Endothelial cell of umbilical vein (primary cell): ENCODE measurements around the gene SNAPC2. TPM values are rescaled to one million over a fixed set of nuclear protein-coding genes. Genes with fewer than 3 reads are reported as not detected.
"Not testable (repeated sequence)": the region's sequence is repeated elsewhere in the genome, so short reads cannot be mapped to it uniquely, and the experiment has no call there.

Experiments used
- BruUV-seq: library from RNA; stranded (reverse); fragments of 400-500 nt; replicated peaks from 2 replicates; lab custom pipeline; 2021; lab: Mats Ljungman, UMichigan
- CTCF ChIA-PET: fragments of 300-600, 350-600 bp; sonication (Branson Sonifier 250); formaldehyde crosslinking; loops from one replicate; lab custom pipeline; 2021; ENCODE audit warnings: antibody characterized with exemption, inconsistent platforms; lab: Charles Lee
- POLR2A ChIA-PET: fragments of 300-600, 350-600 bp; sonication (Branson Sonifier 250); formaldehyde crosslinking; loops from one replicate; lab custom pipeline; 2021; ENCODE audit warnings: antibody characterized with exemption, inconsistent platforms; lab: Charles Lee
- DNase-seq: peaks from one replicate; pipeline ENCODE4 v3.0.0-alpha.2; 2011; ENCODE audit warnings: low read depth, low spot score
- FAIRE-seq: peaks from 2 replicates; lab custom pipeline; 2011; peaks lifted over from hg19 to GRCh38; lab: Jason Lieb, UNC
- H2AFZ ChIP-seq: 2 replicates; pipeline ENCODE4 v1.6.0; 2012; ENCODE audit warnings: low read depth, low read length, control low read depth, inconsistent platforms
- H3K27ac ChIP-seq: 2 replicates; pipeline ENCODE4 v1.5.1; 2011; ENCODE audit warnings: low read depth, mild to moderate bottlenecking, control low read depth, low read length, moderate library complexity; ENCODE audit not compliant: insufficient read depth
- H3K27me3 ChIP-seq, 2 experiments: 2 replicates each; pipeline versions ENCODE4 v1.6.0 to v1.6.1; 2011; ENCODE audit warnings: low read length in 2 of 2, mixed read lengths in 1 of 2; ENCODE audit not compliant: control insufficient read depth in 2 of 2, insufficient read depth in 2 of 2
- H3K36me3 ChIP-seq, 2 experiments: 2 replicates in 1 of 2; 3 replicates in 1 of 2; pipeline ENCODE4 v1.5.1; 2011; ENCODE audit warnings: low read length in 2 of 2, mild to moderate bottlenecking in 1 of 2, moderate library complexity in 1 of 2; ENCODE audit not compliant: control insufficient read depth in 2 of 2, insufficient read depth in 2 of 2; ENCODE audit errors: extremely low read depth in 1 of 2
- H3K4me1 ChIP-seq: 3 replicates; pipeline ENCODE4 v1.5.1; 2011; ENCODE audit warnings: mild to moderate bottlenecking, low read length; ENCODE audit not compliant: control insufficient read depth, insufficient read depth; ENCODE audit errors: extremely low read depth
- H3K4me2 ChIP-seq: 2 replicates; pipeline ENCODE4 v1.6.1; 2011; ENCODE audit warnings: low read length, control low read depth, mixed read lengths; ENCODE audit not compliant: insufficient read depth
- H3K4me3 ChIP-seq, 3 experiments: fragments of 200-600 bp in 1 of 3; sonication (generic), shearing (Covaris generic) in 1 of 3; replicated peaks in 1 of 3; 2 replicates each; pipeline ENCODE4 v1.5.1; 2011 to 2016; ENCODE audit warnings: control low read depth in 3 of 3, low read length in 3 of 3, mild to moderate bottlenecking in 2 of 3, inconsistent platforms in 1 of 3, low read depth in 1 of 3, moderate library complexity in 1 of 3; ENCODE audit not compliant: insufficient read depth in 1 of 3
- H3K79me2 ChIP-seq: 2 replicates; pipeline ENCODE4 v1.6.0; 2012; ENCODE audit warnings: low read length, inconsistent platforms; ENCODE audit not compliant: control insufficient read depth, insufficient read depth
- H3K9ac ChIP-seq: replicated peaks from 2 replicates; pipeline ENCODE3; 2011; ENCODE audit warnings: low read length, control low read depth; ENCODE audit not compliant: insufficient read depth; ENCODE audit errors: extremely low read depth
- H3K9me1 ChIP-seq: replicated peaks from 3 replicates; pipeline ENCODE4 v1.6.0; 2011; ENCODE audit warnings: mild to moderate bottlenecking, low read length; ENCODE audit not compliant: control insufficient read depth, insufficient read depth; ENCODE audit errors: extremely low read depth
- H3K9me3 ChIP-seq: replicated peaks from 2 replicates; pipeline ENCODE4 v1.5.1; 2012; ENCODE audit warnings: low read length, inconsistent platforms; ENCODE audit not compliant: control insufficient read depth, insufficient read depth
- H4K20me1 ChIP-seq: replicated peaks from 2 replicates; pipeline ENCODE3; 2011; ENCODE audit warnings: mild to moderate bottlenecking, low read length; ENCODE audit not compliant: control insufficient read depth, insufficient read depth; ENCODE audit errors: extremely low read depth
- CTCF ChIP-seq, 2 donors: IDR thresholded peaks; 1 replicate in 1 of 2; 2 replicates in 1 of 2; pipeline ENCODE4 v1.5.1; 2011; ENCODE audit warnings: low read length in 2 of 2, mild to moderate bottlenecking in 2 of 2, moderate library complexity in 2 of 2, control low read depth in 1 of 2, inconsistent platforms in 1 of 2, low read depth in 1 of 2; ENCODE audit not compliant: insufficient read depth in 1 of 2; ENCODE audit errors: extremely low read depth in 1 of 2
- EZH2 ChIP-seq: IDR thresholded peaks from 2 replicates; pipeline ENCODE4 v1.6.1; 2012; ENCODE audit warnings: borderline replicate concordance, low read depth, mild to moderate bottlenecking, moderate library complexity, low read length, inconsistent platforms; ENCODE audit not compliant: severe bottlenecking
- MYC ChIP-seq: IDR thresholded peaks from one replicate; pipeline ENCODE4 v1.6.1; 2011; ENCODE audit warnings: mild to moderate bottlenecking, low read depth, low read length
- dilution Hi-C: fragments of 300-500 bp; cut with MboI; formaldehyde crosslinking; loops from one replicate; pipeline ENCODE4 v1.15.0; 2019; ENCODE audit warnings: low sequenced_read_pairs; ENCODE audit not compliant: extremely low pct_ligation_motif_present
- intact Hi-C: fragments of 100-400 bp; cut with micrococcal nuclease; formaldehyde crosslinking; loops from one replicate; pipeline ENCODE4 v1.10.0; 2022
- polyA plus RNA-seq, 4 experiments: library from polyadenylated mRNA; depleted of rRNA in 3 of 4; stranded (reverse) in 3 of 4; unstranded in 1 of 4; fragments of >200 nt; gene quantifications; 2 replicates each; pipeline versions ENCODE4 v1.2.1 to v1.2.3, GENCODE V29; 2011 to 2012; ENCODE audit warnings: missing spikeins in 1 of 4
- total RNA-seq: library from RNA; stranded (reverse); gene quantifications from 2 replicates; pipeline ENCODE4 v1.2.3, GENCODE V29; 2021

The SNAPC2 gene
- total and polyA plus RNA-seq, 2 donors (not counting 3 experiments of a cell fraction or from before 2014, with no cell fraction given) = 23.7 to 25.8 TPM

- no peaks in the 10 kb centered on the region for H4K20me1 ChIP-seq
- H3K4me1 ChIP-seq = peaks cover 22% of the 10 kb centered on the region
- H3K4me3 ChIP-seq = peak overlapping the region in 1 of 3 experiments; percentile 21
- H3K27me3 ChIP-seq = peaks cover 18 to 31% of the 10 kb centered on the region in 2 experiments
- peak overlapping the region; percentile 54 for H3K4me2 ChIP-seq
- no peak for FAIRE-seq
- BruUV-seq = no TSS peak
- no peaks in the 10 kb centered on the region for H3K9me1 ChIP-seq
- H3K9ac ChIP-seq = peak overlapping the region; percentile 9
- peaks cover 0 to 3% of the 10 kb centered on the region in 2 experiments for H3K36me3 ChIP-seq
- TF ChIP-seq EZH2 (peak; percentile 65), MYC (no peak), CTCF (IDR thresholded peaks at IDR 0.05; ENCODE audit: extremely low read depth in 1 of 2, insufficient read depth in 1 of 2, low read depth in 1 of 2, low read length in 2 of 2) (peak; percentile 62 to 82)
- POLR2A ChIA-PET = interaction anchor here (1.4 kb wide), 1 partner anchor 14 kb away, joined by 4 read pairs; the partner anchor contains the start of gene MAP2K7
- CTCF ChIA-PET = interaction anchor here (0.7 to 2.4 kb wide), 17 partner anchors 11 to 349 kb away, joined by 3 to 16 read pairs (median 4); partner anchors contain the start of genes LRRC8E, MAP2K7 and TIMM44
- peak overlapping the region; percentile 72 for H2AFZ ChIP-seq
- peak; percentile 56 for DNase-seq
- H3K79me2 ChIP-seq = no peaks in the 10 kb centered on the region
- dilution Hi-C loops (no loop called here), intact Hi-C loops (no loop called here)
- H3K27ac ChIP-seq = no peak overlapping the region
- no peaks in the 10 kb centered on the region for H3K9me3 ChIP-seq
Measured at GRCh38 chr19:7917267-7918061, 2.7 kb upstream of the SNAPC2 start.

- H3K9me1 ChIP-seq, H3K27ac ChIP-seq, DNase-seq, H3K4me3 ChIP-seq, H3K9me3 ChIP-seq, dilution Hi-C loops, FAIRE-seq, BruUV-seq, H4K20me1 ChIP-seq, H3K79me2 ChIP-seq, H3K36me3 ChIP-seq, H3K9ac ChIP-seq, intact Hi-C loops: not testable (repeated sequence)
- peaks cover 22% of the 10 kb centered on the region for H3K4me1 ChIP-seq
- ChIA-PET POLR2A (interaction anchor here (1.4 kb wide), 1 partner anchor 15 kb away, joined by 4 read pairs; the partner anchor contains the start of gene MAP2K7), CTCF (interaction anchor here (0.7 to 2.4 kb wide), 15 partner anchors 11 to 350 kb away, joined by 3 to 16 read pairs (median 4); partner anchors contain the start of genes LRRC8E and TIMM44)
- H2AFZ ChIP-seq = peak overlapping the region; percentile 54
- peak overlapping the region; percentile 54 for H3K4me2 ChIP-seq
- peaks cover 18 to 31% of the 10 kb centered on the region in 2 experiments for H3K27me3 ChIP-seq
Measured at GRCh38 chr19:7918062-7918614, 2.0 kb upstream of the SNAPC2 start.
